Activated CD4-positive, alpha-beta T cell treated with anti-CD3 and anti-CD28 coated beads, Interleukin-2, amount 50 U/mL, for 24 hours (primary cell): ENCODE measurements around the gene SLC25A25.

Experiments
- DNase-seq, 2 donors: peaks; one replicate each; pipeline ENCODE4 v3.0.0-alpha.2; 2020; ENCODE audit warnings: low read depth in 1 of 2, low spot score in 1 of 2

The SLC25A25 gene

DNA sequence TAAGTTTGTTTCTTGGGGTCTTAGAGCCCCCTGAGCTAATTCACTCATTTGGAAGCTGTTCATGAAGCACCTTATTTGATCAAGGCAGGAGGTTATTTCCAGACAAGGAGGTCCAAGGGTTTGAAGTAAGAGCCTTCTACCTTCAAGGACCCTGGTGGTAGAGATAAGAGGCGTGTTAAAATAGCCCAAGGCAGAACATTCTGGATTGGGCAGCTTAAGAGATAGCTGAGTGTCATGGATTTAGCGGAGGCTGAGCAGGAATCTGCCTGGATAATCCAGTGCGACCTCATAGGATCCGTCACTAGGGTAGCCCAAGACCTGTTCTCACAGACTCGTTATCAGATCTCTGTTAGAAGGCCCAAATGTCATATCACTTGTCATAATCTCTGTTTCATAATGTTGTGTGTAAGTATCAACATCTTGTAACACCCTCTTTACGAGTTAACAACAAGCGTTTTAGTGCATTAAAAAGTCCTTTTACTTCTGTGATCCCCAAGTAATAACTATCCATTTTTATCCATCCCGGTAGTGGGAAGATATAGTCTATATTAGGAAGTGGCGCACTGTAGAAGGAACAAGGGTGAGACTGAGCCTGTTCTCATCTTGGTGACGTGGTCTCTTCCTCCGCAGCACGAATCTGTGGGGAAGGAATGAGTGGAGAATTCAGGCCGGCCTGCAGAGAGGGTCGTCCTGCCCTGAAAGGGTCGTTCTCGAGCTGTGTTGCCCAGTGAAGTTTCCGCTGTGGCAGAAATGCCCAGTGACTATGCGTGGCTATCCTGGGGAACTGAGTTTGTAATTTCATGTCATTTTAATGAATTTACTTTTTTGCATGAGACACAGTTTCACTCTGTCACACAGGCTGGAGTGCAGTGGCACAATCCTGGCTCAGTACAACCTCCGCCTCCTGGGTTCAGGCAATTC, 28.8 kb downstream of the SLC25A25 start:
- no peak for DNase-seq

DNA sequence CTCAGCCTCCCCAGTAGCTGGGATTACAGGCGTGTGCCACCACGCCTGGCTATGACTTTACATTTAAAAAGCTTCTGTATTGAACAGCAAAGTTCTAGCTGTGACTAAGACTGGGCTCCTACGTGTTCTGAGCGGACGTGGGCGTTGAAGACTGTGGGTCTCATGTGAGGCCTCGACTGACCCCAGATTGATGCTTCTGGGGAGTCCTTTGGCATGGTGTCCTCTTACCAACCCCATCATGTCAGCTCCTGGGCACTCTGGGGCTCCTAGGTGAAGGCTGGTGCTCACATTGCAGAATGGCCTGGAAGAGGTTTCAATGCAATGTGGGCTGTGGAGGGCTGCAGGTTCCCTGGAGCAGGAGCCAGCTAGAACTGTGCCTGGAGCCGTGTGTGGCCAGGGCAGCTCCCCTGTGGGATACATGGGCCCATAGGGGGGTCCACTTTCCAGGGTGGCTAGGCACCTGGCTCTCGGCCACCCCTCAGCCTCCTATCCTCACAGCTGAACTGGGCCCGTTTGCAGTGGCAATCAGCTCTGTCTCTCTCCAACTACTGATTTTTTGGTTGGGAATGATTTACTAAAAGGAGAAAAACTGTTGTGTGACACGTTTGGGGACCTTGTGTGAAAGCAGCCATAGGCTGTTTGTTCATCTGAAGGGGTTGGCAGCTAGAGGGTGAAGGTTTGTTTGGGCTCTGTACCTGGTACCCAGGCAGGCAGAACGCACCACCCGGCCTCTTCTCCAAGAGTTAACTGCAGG, 29.7 kb downstream of the SLC25A25 start:
- no peak for DNase-seq

DNA sequence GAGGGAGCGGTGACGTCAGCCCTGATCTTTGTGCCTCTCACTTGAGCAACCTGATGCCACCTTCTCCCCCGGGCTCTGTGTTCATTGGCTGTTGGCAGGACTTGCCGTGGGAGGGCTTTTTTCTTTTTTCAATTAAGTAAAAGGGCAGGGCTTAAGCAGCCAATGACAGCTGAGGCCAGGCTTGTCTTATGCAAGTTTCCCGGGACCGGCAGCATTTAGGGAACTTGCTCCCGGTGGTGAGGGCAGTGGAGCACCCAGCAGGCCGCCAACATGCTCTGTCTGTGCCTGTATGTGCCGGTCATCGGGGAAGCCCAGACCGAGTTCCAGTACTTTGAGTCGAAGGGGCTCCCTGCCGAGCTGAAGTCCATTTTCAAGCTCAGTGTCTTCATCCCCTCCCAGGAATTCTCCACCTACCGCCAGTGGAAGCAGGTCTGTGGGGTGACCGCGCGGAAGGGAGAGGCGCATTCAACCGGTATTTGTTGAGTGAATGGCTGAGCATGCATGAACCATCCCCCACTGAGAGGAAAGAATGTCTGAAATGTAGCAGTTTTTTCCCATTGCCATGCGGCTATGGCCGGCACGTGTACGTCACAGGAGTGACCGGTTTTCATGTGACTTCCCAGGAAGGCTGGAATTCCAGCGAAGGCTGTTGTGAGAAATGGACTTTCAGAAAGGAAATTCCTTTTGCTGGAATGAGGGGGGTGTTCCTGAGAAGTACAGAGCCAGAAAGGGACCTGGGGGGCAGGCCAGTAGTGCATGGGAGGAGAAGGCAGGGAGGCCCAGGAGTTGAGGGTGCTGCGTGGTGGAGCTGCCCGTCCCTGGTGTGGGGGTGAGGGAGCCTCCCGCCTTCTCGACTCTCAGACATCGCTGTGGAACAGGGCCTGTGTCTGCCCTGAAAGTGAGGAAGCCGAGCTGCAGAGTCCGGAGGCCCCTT, 30.5 kb downstream of the SLC25A25 start:
- DNase-seq, result peak; percentile 24 to 52

DNA sequence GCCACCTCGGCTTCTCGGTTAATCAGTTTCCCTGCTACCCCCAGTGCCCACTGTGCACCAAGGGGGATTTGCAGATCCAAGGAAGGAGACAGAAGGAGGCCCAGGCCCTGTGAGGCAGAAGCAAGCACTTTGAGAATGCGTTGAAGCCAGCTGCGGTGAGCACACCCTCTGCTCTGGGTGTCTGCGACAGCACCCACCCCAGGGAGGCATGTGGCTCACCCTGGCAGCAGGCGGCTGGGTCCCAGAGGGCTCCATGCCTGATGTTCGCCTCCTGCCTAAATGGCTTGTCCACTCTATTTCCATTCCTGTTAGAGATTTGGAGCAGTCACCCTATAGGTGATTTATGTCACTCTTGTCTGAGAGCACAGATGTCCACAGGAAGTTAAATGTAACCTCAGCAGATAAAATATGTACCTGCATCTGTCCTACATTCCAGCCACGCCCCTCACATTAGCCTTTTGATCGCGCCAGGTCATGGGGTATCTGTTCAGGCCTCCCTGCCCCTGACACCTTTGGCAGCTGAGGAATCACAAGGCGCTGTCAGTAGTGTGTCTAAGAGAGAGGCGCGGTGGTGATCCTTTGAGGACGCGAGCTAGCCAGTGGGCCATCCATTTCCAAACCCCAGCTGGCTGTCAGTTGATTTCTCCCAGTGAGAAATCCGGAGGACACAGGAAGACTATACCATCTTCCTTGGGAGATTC, 31.3 kb downstream of the SLC25A25 start:
- no peak for DNase-seq

DNA sequence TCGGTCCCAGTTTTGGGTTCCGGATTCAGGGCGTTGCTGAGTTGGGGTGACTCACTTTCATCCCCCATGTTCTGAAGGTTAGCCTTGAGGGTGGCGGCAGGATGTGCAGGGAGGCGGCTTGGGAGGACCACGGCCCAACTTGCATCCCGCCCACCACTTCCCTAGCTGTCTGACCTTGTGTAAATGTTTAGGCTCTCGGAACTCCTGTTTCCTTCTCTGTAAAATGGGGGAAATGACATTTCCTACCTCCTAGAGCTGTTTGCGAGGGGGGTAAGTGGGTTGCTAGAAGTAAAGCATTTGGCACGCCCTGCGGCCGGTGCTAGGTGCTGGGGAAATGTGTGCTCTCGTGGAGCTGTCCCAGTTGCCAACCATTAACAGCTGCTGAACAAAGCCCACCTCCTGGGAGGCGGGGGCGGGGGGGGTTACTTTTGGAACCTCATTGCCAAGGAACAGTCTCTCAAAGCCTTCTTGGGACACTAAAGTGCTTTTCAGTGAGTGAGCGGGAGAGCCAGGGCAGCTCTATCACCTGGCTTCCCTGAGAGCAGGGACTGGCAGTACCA, 32.0 kb downstream of the SLC25A25 start:
- DNase-seq, result no peak

DNA sequence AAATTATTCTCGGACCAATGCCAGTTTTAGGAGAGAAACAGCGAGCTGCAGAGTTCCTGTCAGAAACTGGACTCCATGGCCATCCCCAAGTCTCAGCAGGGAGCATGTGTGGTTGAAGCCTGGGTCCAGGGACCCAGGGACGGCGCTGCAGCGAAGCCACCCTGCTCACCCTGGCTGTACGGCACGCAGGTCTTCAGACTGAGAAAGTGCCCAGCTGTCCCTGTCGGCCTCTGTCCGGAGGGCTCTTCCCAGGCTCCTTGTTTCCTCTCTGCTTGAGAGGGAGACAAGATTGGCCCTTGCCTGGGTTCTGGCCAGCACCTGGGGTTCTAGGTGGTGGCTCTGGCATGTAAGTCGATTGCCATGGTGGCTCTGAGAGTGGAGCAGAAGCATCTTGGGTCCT, 32.5 kb downstream of the SLC25A25 start:
- no peak for DNase-seq

DNA sequence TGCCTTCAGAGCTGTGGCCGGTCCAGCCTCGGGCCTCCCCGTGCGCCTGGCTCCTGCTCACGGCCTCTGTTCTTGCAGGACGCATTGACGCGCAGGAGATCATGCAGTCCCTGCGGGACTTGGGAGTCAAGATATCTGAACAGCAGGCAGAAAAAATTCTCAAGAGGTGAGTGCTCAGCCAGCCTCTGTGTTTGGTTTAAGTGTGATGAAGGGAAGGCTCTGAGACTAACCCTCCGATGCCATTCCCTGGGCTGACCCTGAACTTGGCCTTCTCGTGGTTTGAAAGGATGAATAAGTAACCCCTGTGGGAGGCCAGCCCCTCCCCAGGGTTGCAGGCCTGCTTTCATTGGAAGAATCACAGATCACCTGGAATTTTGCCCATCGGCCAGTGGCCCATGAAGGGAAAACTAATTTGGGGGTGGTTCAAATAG, 33.2 kb downstream of the SLC25A25 start:
- DNase-seq, result no peak

DNA sequence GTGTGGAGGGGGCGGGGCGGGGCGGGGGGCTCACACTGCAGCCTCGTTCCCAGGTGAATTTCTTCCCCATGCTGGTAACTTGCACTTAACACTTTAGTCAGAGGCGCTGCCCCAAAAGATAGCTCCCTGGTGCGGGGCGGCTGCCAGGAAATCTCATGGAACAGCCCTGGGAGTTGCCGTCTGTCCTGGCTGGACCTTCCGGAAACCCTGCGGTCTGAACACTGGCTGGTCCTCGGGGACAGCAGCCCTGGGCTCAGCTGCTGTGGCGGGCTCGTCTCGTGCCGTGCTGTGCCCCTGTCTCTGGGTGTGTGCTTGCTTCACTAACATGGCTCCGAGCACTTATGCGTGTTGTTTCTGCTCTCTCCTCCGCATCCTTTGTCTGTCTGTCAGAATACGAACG, 33.7 kb downstream of the SLC25A25 start:
- no peak for DNase-seq

DNA sequence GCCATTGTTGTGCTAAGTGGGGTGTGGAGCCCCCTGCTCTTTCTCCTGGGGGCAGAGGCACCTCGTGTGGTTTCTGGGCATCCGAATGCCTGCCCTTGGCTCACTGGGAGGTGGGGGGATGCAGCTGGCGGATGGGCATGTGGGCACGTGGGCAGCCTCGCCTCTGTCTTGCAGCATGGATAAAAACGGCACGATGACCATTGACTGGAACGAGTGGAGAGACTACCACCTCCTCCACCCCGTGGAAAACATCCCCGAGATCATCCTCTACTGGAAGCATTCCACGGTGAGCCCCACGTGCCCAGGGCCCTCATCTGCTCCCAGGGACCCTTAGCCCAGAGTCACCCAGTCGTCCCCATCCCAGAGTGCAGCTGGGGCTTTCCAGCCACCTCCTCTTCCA, 34.2 kb downstream of the SLC25A25 start:
- DNase-seq, result no peak

DNA sequence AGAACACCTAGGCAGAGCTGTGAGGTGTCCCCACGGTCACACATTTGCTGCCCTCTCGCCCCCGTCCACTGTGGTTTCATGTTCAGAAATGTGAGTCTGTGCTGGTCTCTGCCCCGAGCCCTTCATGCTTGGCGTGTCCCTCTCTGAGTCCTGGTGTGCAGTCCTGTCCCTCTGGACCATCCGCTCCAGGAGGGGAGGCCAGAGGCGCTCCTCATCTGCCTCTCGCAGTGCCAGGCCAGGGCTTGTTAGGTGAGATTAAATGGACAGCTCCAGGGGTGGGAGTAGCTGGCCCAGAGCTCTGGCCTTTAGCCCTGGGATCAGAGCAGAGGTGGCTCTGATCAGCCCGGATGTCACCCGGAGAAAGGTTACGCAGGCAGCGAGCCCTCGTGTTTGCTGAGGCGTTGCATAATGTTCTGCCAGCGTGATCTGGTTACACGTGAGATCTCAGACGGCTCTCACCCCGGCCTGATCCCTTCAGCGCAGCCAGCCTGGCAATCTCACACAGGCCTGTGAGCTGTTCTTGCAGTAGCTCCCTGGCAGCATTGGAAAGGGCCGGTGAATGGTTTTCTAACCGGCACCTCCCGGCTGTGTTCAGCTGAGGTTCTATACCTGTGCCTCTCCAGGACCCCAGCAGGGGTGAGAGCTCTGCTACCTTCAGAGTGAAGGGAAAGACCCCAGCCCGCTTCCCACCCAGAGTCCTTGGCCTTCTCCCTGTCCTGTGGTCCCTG, 35.0 kb downstream of the SLC25A25 start:
- DNase-seq, result no peak

DNA sequence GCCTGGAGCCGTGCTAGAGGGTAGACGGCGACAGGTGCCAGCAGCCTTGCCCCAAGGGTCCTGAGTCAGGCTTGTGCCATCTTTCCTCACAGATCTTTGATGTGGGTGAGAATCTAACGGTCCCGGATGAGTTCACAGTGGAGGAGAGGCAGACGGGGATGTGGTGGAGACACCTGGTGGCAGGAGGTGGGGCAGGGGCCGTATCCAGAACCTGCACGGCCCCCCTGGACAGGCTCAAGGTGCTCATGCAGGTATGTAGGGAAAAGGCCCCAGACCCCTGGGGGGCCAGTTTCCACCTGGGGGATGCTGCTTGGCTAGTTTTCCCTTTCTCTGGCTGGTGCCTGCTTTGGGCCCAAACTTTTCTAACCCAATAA, 35.5 kb downstream of the SLC25A25 start:
- peak in 1 of 2 donors; percentile 24 for DNase-seq

DNA sequence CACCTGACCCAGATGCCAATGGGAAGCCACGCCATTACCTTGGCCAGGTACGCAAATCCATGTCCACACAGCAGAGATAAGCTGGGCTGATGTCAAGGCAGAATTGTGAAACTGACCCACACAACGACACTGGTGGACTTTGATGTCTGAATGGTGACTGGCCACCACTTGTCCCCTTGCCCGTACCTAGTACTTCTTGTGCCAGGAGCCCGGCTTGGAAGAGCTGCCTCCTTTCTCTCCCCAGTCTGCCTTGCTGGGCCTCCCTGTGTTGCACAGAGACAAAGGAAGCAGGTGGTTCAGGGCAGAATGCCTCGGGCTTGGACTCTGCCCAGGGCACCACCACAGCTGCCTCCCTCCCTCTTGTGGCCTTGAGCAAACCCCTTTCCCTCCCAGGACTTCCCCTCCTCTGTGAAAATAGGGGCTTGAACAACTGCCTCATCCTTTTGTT, 36.2 kb downstream of the SLC25A25 start:
- no peak for DNase-seq

DNA sequence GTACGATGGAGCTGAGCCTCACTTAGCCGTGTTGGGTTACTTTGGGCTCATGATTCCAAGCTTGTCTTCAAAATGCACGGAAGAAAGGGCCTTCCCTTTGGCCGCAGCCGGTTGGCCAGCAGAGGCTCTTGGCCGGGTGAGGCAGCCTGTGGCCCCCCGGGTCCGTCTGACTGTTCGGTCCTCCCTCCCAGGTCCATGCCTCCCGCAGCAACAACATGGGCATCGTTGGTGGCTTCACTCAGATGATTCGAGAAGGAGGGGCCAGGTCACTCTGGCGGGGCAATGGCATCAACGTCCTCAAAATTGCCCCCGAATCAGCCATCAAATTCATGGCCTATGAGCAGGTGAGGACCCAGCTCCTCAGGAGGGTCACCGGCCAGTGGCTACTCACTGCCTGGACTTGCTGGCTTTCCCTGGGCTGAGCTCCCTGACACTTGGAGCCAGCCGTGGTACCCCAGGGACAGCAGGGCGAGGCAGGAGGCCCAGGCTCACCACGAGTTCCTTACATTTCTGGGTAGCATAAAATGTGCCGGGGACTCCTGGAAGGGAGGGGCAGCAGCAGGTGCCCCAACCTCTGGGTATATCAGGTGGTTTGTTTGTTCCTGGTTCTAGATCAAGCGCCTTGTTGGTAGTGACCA, 37.6 kb downstream of the SLC25A25 start:
- DNase-seq, result no peak

DNA sequence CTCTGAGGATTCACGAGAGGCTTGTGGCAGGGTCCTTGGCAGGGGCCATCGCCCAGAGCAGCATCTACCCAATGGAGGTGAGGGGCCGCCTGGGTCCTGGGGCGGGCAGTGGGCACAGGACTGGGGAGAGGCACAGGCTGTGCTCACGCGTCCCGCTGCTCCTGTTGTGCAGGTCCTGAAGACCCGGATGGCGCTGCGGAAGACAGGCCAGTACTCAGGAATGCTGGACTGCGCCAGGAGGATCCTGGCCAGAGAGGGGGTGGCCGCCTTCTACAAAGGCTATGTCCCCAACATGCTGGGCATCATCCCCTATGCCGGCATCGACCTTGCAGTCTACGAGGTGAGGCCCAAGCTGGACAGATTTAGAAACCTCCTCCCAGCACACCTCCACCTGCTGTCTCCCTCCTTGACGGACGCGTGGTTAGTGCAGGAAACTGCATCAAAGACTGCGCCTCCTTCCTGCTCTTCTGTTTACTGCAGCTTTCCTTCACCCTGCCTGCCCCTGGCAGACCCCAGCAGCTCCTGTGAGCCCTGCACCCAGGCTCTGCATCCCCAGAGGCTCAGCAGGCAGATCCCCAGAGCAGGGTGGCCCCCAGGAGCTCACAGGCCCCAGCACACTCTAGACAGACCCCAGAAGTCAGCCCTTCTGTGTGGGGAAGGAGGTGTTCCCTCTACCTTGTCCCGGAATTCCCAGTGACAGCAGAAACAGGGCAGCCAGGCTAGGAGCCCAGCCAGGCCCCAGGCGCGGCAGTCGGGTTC, 38.3 kb downstream of the SLC25A25 start:
- DNase-seq, result no peak

DNA sequence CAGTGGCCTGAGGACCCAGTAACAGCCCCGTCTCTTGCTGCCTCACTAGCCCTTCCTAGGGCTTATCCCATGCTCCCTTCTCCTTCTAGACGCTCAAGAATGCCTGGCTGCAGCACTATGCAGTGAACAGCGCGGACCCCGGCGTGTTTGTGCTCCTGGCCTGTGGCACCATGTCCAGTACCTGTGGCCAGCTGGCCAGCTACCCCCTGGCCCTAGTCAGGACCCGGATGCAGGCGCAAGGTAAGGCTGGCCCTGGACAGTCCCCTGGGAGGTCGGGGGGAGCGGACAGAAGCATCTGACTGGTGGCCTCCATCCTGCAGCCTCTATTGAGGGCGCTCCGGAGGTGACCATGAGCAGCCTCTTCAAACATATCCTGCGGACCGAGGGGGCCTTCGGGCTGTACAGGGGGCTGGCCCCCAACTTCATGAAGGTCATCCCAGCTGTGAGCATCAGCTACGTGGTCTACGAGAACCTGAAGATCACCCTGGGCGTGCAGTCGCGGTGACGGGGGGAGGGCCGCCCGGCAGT, 39.0 kb downstream of the SLC25A25 start:
- DNase-seq, result no peak

DNA sequence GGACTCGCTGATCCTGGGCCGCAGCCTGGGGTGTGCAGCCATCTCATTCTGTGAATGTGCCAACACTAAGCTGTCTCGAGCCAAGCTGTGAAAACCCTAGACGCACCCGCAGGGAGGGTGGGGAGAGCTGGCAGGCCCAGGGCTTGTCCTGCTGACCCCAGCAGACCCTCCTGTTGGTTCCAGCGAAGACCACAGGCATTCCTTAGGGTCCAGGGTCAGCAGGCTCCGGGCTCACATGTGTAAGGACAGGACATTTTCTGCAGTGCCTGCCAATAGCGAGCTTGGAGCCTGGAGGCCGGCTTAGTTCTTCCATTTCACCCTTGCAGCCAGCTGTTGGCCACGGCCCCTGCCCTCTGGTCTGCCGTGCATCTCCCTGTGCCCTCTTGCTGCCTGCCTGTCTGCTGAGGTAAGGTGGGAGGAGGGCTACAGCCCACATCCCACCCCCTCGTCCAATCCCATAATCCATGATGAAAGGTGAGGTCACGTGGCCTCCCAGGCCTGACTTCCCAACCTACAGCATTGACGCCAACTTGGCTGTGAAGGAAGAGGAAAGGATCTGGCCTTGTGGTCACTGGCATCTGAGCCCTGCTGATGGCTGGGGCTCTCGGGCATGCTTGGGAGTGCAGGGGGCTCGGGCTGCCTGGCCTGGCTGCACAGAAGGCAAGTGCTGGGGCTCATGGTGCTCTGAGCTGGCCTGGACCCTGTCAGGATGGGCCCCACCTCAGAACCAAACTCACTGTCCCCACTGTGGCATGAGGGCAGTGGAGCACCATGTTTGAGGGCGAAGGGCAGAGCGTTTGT, 39.6 kb downstream of the SLC25A25 start:
- DNase-seq, result no peak
